NT2/D1 (cell line): ENCODE measurements around the gene CHMP3.

Experiments
- DNase-seq: peaks from one replicate; pipeline ENCODE4 v3.0.0-alpha.2; 2011; ENCODE audit warnings: low read depth, low spot score
- H3K27me3 ChIP-seq: 2 replicates; pipeline ENCODE4 v1.6.0; 2011; ENCODE audit warnings: mild to moderate bottlenecking; ENCODE audit not compliant: insufficient read length, insufficient read depth
- H3K36me3 ChIP-seq: 2 replicates; pipeline ENCODE4 v1.6.1; 2011; ENCODE audit warnings: mild to moderate bottlenecking, low read length, mixed read lengths; ENCODE audit not compliant: insufficient read depth, insufficient read length
- H3K4me1 ChIP-seq: 2 replicates; pipeline ENCODE4 v1.5.1; 2011; ENCODE audit not compliant: insufficient read depth, insufficient read length
- H3K4me3 ChIP-seq: 2 replicates; pipeline ENCODE4 v1.5.1; 2011; ENCODE audit warnings: low read depth; ENCODE audit not compliant: insufficient read length
- H3K9ac ChIP-seq: 2 replicates; pipeline ENCODE4 v1.6.0; 2011; ENCODE audit warnings: low read depth; ENCODE audit not compliant: insufficient read length
- H3K9me3 ChIP-seq: 2 replicates; pipeline ENCODE4 v1.5.1; 2011; ENCODE audit warnings: mild to moderate bottlenecking, low read length; ENCODE audit not compliant: insufficient read depth
- SUZ12 ChIP-seq: IDR thresholded peaks from 2 replicates; pipeline ENCODE4 v1.6.1; 2011; ENCODE audit not compliant: insufficient read length, insufficient read depth; ENCODE audit errors: extremely low read depth
- YY1 ChIP-seq: IDR thresholded peaks from 2 replicates; pipeline ENCODE4 v1.6.1; 2011; ENCODE audit not compliant: insufficient read length, insufficient read depth
- ZNF274 ChIP-seq: IDR thresholded peaks from 2 replicates; pipeline ENCODE4 v1.6.1; 2011; ENCODE audit warnings: mild to moderate bottlenecking, low read depth, low read length

Gene CHMP3

DNA sequence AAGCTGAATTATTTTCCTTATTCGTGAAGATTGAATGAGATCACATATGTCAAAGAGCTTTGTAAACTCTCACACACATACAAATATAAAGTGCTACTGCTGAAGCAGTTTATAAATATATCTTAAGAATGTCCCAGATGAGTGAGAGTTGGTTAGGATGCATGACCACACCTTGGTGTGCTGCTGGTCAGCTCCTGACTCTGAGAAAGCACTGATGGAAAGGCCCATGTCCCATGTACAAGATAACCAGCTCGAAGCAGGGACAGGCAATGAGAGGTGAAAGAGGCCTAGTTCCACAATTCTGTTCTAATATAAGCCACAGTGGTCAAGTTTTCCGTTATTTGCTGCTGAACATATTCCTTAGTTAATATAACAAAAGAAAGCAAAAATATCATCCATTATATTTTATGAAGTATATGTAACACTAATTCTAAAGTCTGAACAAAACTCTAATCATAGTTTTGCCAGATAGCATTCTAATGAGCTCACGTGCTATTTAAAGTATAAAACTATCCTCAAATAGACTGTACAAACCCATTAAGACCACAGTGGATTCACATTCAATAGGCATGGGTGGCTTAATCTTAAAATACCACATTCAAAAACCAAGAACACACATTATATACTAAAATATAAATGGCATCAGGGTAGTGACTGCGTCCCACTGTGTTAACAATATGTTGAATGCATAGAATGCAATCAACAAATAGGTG, 49.1 kb downstream of the CHMP3 start:
- Histone ChIP-seq H3K9me3 (no peaks in the 10 kb centered on the region), H3K36me3 (peaks cover 16% of the 10 kb centered on the region), H3K9ac (no peak overlapping the region), H3K4me3 (no peak overlapping the region), H3K4me1 (no peaks in the 10 kb centered on the region), H3K27me3 (no peaks in the 10 kb centered on the region)
- DNase-seq, result no peak
- no peak for TF ChIP-seq SUZ12
- no peak for TF ChIP-seq YY1
- no peak for TF ChIP-seq ZNF274

GRCh38 chr2:86512892-86513291, 50.4 kb downstream of the CHMP3 start:
- H3K4me1 ChIP-seq, result no peaks in the 10 kb centered on the region
- no peaks in the 10 kb centered on the region for H3K27me3 ChIP-seq
- TF ChIP-seq ZNF274, result no peak
- H3K9ac ChIP-seq, result no peak overlapping the region
- peaks cover 28% of the 10 kb centered on the region for H3K36me3 ChIP-seq
- no peak for DNase-seq
- H3K9me3 ChIP-seq, result no peaks in the 10 kb centered on the region
- no peak overlapping the region for H3K4me3 ChIP-seq

GRCh38 chr2:86512034-86512433, 51.2 kb downstream of the CHMP3 start:
- H3K4me1 ChIP-seq, result no peaks in the 10 kb centered on the region
- no peak for DNase-seq
- no peak for TF ChIP-seq YY1
- TF ChIP-seq ZNF274, result no peak
- TF ChIP-seq SUZ12, result no peak
- H3K9me3 ChIP-seq, result no peaks in the 10 kb centered on the region
- H3K36me3 ChIP-seq, result peaks cover 36% of the 10 kb centered on the region
- no peak overlapping the region for H3K9ac ChIP-seq
- H3K4me3 ChIP-seq, result no peak overlapping the region
- no peaks in the 10 kb centered on the region for H3K27me3 ChIP-seq

DNA sequence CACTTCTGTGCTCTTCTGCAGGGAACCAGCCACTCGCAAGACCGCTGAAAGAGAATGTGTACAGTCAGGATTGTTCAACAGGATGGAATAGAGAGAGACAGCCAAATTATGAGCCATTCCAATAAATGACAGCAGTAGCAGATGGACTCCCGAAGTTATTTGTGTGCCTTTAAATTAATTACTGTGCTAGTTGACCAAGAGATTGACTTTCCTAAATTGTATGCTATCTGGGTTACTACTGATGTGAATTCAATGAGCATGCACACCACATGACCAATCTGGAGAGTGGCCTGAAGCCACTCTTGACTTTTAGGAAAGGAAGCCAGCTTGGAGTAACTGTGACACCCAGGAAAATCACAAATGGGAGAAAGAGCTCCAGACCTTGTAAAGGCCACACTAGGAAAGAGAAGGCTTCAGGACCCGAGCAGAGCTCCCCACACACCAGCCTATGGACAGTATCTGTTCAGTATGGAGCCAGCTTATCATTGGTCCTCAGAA, 52.8 kb downstream of the CHMP3 start:
- H3K9me3 ChIP-seq, result no peaks in the 10 kb centered on the region
- no peak overlapping the region for H3K9ac ChIP-seq

DNA sequence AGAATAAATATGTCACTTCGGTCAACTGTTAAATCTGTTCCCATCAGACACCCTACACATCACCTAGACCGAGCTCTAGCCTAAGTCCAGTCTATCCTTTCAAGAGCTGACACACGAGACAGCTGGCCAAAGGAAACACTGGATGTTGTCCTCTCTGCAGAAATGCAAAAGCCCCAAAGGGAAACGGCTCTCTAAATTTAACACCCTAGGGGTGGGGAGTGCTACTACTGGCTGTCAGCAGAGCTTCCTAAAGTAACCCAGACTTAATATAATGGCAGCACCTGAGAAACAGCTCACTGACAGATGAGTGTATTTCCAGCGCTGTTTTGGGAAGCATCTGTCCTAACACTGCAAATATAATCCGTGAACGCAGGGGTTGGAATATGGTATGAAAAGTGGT, 55.6 kb downstream of the CHMP3 start:
- Histone ChIP-seq H3K27me3 (no peaks in the 10 kb centered on the region), H3K4me1 (no peaks in the 10 kb centered on the region), H3K36me3 (peaks cover 54% of the 10 kb centered on the region), H3K4me3 (no peak overlapping the region), H3K9ac (no peak overlapping the region), H3K9me3 (no peaks in the 10 kb centered on the region)
- TF ChIP-seq SUZ12 (no peak), ZNF274 (no peak), YY1 (no peak)
- no peak for DNase-seq

More for the DNA sequence above, 52.8 kb downstream of the CHMP3 start:
- TF ChIP-seq SUZ12, result no peak
- no peak for TF ChIP-seq YY1
- TF ChIP-seq ZNF274, result no peak
- peaks cover 46% of the 10 kb centered on the region for H3K36me3 ChIP-seq
- no peaks in the 10 kb centered on the region for H3K27me3 ChIP-seq
- H3K4me3 ChIP-seq, result no peak overlapping the region
- H3K4me1 ChIP-seq, result no peaks in the 10 kb centered on the region
- DNase-seq, result no peak

GRCh38 chr2:86500325-86501083, 62.7 kb downstream of the CHMP3 start:
- Histone ChIP-seq H3K4me3 (no peak overlapping the region), H3K9ac (no peak overlapping the region), H3K9me3 (peaks cover 35% of the 10 kb centered on the region), H3K27me3 (no peaks in the 10 kb centered on the region), H3K36me3 (peaks cover 43% of the 10 kb centered on the region), H3K4me1 (no peaks in the 10 kb centered on the region)
- no peak for DNase-seq
- TF ChIP-seq YY1, result no peak
- no peak for TF ChIP-seq ZNF274
- no peak for TF ChIP-seq SUZ12

GRCh38 chr2:86499326-86499725, 63.9 kb downstream of the CHMP3 start:
- TF ChIP-seq SUZ12 (no peak), YY1 (no peak), ZNF274 (no peak)
- no peak overlapping the region for H3K9ac ChIP-seq
- DNase-seq, result no peak
- peaks cover 35% of the 10 kb centered on the region for H3K9me3 ChIP-seq
- H3K27me3 ChIP-seq, result no peaks in the 10 kb centered on the region
- H3K4me1 ChIP-seq, result no peaks in the 10 kb centered on the region
- no peak overlapping the region for H3K4me3 ChIP-seq
- peaks cover 35% of the 10 kb centered on the region for H3K36me3 ChIP-seq
